Esophagus muscularis mucosa (tissue), 4 donors: ENCODE results near the gene EMCN. TPM values are rescaled to one million over a fixed set of nuclear protein-coding genes. Genes with fewer than 3 reads are reported as not detected.

Experiments
- DNase-seq: peaks from one replicate; pipeline ENCODE4 v3.0.0-alpha.2; 2017; ENCODE audit errors: extremely low spot score
- H3K27ac ChIP-seq, 4 donors: fragments of 200-600 bp; sonication (generic); replicated peaks in 1 of 4; 1 replicate in 3 of 4; 2 replicates in 1 of 4; pipeline ENCODE4 v1.5.1; 2016 to 2019; ENCODE audit warnings: mild to moderate bottlenecking in 1 of 4
- H3K27me3 ChIP-seq, 4 donors: fragments of 200-600 bp; sonication (generic); one replicate each; pipeline versions ENCODE4 v1.5.1 to v1.6.0; 2016 to 2019
- H3K36me3 ChIP-seq, 4 donors: fragments of 200-600 bp; sonication (generic); one replicate each; pipeline ENCODE4 v1.5.1; 2016 to 2019
- H3K4me1 ChIP-seq, 4 donors: fragments of 200-600 bp; sonication (generic); one replicate each; pipeline ENCODE4 v1.5.1; 2016 to 2019
- H3K4me3 ChIP-seq, 4 donors: fragments of 200-600 bp; sonication (generic); 1 replicate in 2 of 4; 2 replicates in 2 of 4; pipeline ENCODE4 v1.5.1; 2016 to 2019; ENCODE audit warnings: mild to moderate bottlenecking in 4 of 4, moderate library complexity in 1 of 4
- H3K9me3 ChIP-seq, 4 donors: fragments of 200-600 bp; sonication (generic); 1 replicate in 3 of 4; 2 replicates in 1 of 4; pipeline ENCODE4 v1.5.1; 2016 to 2019
- EP300 ChIP-seq: sonication (generic); formaldehyde crosslinking; IDR thresholded peaks from one replicate; pipeline ENCODE4 v1.6.1; 2017; ENCODE audit warnings: antibody characterized with exemption
- POLR2A ChIP-seq: fragments of 450-650 bp; IDR thresholded peaks from one replicate; pipeline ENCODE4 v1.6.1; 2017; ENCODE audit warnings: antibody characterized with exemption, moderate library complexity, mild to moderate bottlenecking, low read depth
- POLR2AphosphoS5 ChIP-seq, 2 donors: sonication (generic); formaldehyde crosslinking; IDR thresholded peaks; one replicate each; pipeline ENCODE4 v1.6.1; 2017; ENCODE audit warnings: antibody characterized with exemption in 2 of 2
- WGBS: methylation state at CpG from one replicate; pipeline ENCODE4 v1.1.5; 2018; 5-methylcytosine and 5-hydroxymethylcytosine counted together
- intact Hi-C: fragments of 100-400 bp; cut with DNase I; formaldehyde crosslinking; loops from one replicate; pipeline ENCODE4 v1.15.1; 2023
- total RNA-seq, 4 donors: library from RNA; depleted of rRNA; stranded (reverse); fragments of >200 nt; gene quantifications; one replicate each; pipeline versions ENCODE4 v1.1.0 to v1.2.1, GENCODE V29; 2016
- TF ChIP-seq, protein P1 (sequence below), 3 experiments: fragments of 200-600 bp in 2 of 3; fragments of 450-650 bp in 1 of 3; sonication (generic) in 2 of 3; IDR thresholded peaks; one replicate each; pipeline ENCODE4 v1.5.1; 2017 to 2019; ENCODE audit warnings: antibody characterized with exemption in 3 of 3, mild to moderate bottlenecking in 2 of 3, moderate library complexity in 1 of 3

Gene EMCN
- total RNA-seq, 4 donors from 2014 or later, result 6.2 to 26.3 (median 16.2) TPM

DNA sequence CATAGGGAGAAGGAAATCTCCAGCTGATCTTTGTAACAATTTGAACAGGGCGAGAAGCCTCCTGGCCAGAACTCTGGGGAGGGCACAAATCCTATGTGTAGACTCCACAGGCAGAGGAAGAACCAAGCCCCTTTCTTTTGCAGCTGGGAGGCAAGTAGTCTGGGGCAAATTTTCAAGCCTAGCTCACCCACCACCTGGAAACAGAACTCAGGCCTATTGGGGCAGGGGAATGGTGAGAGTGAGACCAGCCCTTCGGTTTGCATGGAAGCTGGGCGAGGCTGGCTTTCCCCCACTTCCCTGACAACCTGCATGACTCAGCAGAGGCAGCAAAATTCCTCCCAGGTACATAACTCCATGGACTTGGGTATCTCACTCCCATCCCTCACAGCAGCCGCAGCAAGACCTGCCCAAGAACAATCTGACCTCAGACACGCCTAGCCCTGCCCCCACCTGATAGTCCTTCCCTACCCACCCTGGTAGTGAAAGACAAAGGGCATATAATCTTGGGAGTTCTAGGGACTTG, 138.2 kb downstream of the EMCN start:
- DNase-seq, result no peak
- 92% methylated on average over 5 of the region's 5 CpGs for WGBS
- Histone ChIP-seq H3K36me3 (no peaks in the 10 kb centered on the region), H3K4me1 (no peaks in the 10 kb centered on the region), H3K9me3 (no peaks in the 10 kb centered on the region), H3K27me3 (no peaks in the 10 kb centered on the region), H3K4me3 (no peak overlapping the region), H3K27ac (no peak overlapping the region)
- TF ChIP-seq POLR2AphosphoS5 (IDR thresholded peaks at IDR 0.05) (no peak), EP300 (no peak), POLR2A (no peak)
- TF ChIP-seq, protein P1, sequence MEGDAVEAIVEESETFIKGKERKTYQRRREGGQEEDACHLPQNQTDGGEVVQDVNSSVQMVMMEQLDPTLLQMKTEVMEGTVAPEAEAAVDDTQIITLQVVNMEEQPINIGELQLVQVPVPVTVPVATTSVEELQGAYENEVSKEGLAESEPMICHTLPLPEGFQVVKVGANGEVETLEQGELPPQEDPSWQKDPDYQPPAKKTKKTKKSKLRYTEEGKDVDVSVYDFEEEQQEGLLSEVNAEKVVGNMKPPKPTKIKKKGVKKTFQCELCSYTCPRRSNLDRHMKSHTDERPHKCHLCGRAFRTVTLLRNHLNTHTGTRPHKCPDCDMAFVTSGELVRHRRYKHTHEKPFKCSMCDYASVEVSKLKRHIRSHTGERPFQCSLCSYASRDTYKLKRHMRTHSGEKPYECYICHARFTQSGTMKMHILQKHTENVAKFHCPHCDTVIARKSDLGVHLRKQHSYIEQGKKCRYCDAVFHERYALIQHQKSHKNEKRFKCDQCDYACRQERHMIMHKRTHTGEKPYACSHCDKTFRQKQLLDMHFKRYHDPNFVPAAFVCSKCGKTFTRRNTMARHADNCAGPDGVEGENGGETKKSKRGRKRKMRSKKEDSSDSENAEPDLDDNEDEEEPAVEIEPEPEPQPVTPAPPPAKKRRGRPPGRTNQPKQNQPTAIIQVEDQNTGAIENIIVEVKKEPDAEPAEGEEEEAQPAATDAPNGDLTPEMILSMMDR (IDR thresholded peaks at IDR 0.05), result no peak
- intact Hi-C loops, result no loop called here

DNA sequence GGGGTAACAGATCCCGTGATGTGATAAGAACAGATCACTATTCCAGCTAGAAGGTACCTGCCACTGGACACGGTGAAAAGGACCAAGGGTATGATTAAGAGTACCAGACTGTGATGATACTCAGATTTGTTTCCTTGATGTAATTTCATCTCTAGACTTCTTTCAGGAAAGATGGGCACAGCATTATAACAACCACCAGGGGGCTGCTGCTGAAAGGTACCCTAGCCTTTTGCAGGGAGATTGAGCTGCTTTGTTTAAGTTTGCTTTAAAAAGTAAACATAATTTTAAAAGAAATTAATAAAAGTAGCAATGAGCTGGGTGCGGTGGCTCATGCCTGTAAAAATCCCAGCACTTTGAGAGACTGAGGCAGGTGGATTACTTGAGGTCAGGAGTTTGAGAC, 145.4 kb downstream of the EMCN start:
- H3K27me3 ChIP-seq, result no peaks in the 10 kb centered on the region
- no peak overlapping the region for H3K4me3 ChIP-seq
- TF ChIP-seq POLR2A (no peak), EP300 (no peak), POLR2AphosphoS5 (IDR thresholded peaks at IDR 0.05) (no peak)
- TF ChIP-seq, protein P1 (IDR thresholded peaks at IDR 0.05), result peak in 1 of 3 experiments; percentile 14
- H3K36me3 ChIP-seq, result no peaks in the 10 kb centered on the region
- peaks cover 0 to 3% (median under 1%) of the 10 kb centered on the region in 4 donors for H3K4me1 ChIP-seq
- H3K9me3 ChIP-seq, result no peaks in the 10 kb centered on the region
- no peak for DNase-seq
- no peak overlapping the region for H3K27ac ChIP-seq
- WGBS, result 92% methylated on average over 3 of the region's 3 CpGs
- intact Hi-C loops, result no loop called here

DNA sequence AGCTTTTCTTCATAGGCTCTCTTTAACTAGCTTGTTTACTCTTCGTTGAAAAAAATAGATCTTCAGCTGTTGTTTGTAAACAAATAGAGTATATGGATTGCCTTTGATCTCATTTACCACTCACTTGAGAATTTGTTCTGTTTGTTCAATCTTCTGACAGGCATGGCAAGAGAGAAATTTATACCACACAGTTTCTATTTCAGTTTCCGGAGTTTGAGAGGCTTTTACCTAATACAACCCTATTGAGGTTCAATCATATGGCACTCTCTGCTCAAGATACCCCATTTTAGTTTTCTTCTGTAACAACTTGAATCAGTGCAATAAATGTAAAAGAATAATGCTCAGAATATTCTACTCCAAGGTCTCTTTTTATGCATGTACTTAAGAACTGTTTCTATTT, 148.0 kb downstream of the EMCN start:
- WGBS, result 84% methylated on average over 2 of the region's 2 CpGs
- Histone ChIP-seq H3K27me3 (no peaks in the 10 kb centered on the region), H3K4me3 (no peak overlapping the region), H3K27ac (no peak overlapping the region), H3K9me3 (no peaks in the 10 kb centered on the region), H3K4me1 (peaks cover 0 to 7% (median 2%) of the 10 kb centered on the region in 4 donors), H3K36me3 (no peaks in the 10 kb centered on the region)
- no peak for TF ChIP-seq POLR2AphosphoS5 (IDR thresholded peaks at IDR 0.05)
- TF ChIP-seq, protein P1 (IDR thresholded peaks at IDR 0.05), result no peak
- no peak for TF ChIP-seq POLR2A
- TF ChIP-seq EP300, result no peak
- no peak for DNase-seq
- intact Hi-C loops, result no loop called here

GRCh38 chr4:100367451-100367850, 150.4 kb downstream of the EMCN start:
- 42% methylated on average over 1 of the region's 1 CpG for WGBS
- Histone ChIP-seq H3K27me3 (no peaks in the 10 kb centered on the region), H3K4me1 (peaks cover 0 to 7% (median 2%) of the 10 kb centered on the region in 4 donors), H3K36me3 (no peaks in the 10 kb centered on the region), H3K27ac (no peak overlapping the region), H3K4me3 (no peak overlapping the region), H3K9me3 (no peaks in the 10 kb centered on the region)
- TF ChIP-seq POLR2A, result no peak
- TF ChIP-seq EP300, result no peak
- TF ChIP-seq, protein P1 (IDR thresholded peaks at IDR 0.05), result no peak
- TF ChIP-seq POLR2AphosphoS5 (IDR thresholded peaks at IDR 0.05), result no peak
- intact Hi-C loops, result no loop called here
- no peak for DNase-seq

GRCh38 chr4:100366213-100366612, 151.6 kb downstream of the EMCN start:
- Histone ChIP-seq H3K27ac (no peak overlapping the region), H3K4me3 (no peak overlapping the region), H3K27me3 (no peaks in the 10 kb centered on the region), H3K9me3 (no peaks in the 10 kb centered on the region), H3K4me1 (peaks cover 0 to 7% (median 2%) of the 10 kb centered on the region in 4 donors), H3K36me3 (no peaks in the 10 kb centered on the region)
- 91% methylated on average over 2 of the region's 2 CpGs for WGBS
- TF ChIP-seq EP300 (no peak), POLR2A (no peak)
- TF ChIP-seq, protein P1 (IDR thresholded peaks at IDR 0.05), result no peak
- no peak for DNase-seq
- intact Hi-C loops, result no loop called here
